ENCODE measurements around the gene LINGO1. TPM values are rescaled to one million over a fixed set of nuclear protein-coding genes. Genes with fewer than 3 reads are reported as not detected.
A peak's percentile ranks its signal among the peaks of the same experiment; 100 is the strongest.

Gene LINGO1
- total and polyA plus RNA-seq, 4 donors, result 0.33 to 5.1 (median 0.88) TPM

GRCh38 chr15:77568973-77569728 is 63.6 kb downstream of the LINGO1 start:
- WGBS, 2 donors, result 45 to 46% methylated on average over 24 of the region's 24 CpGs
- Histone ChIP-seq H3K4me3 (no peak overlapping the region), H3K4me1 (ENCODE audit: control insufficient read depth in 5 of 5, insufficient read depth in 5 of 5, low read length in 5 of 5) (peaks cover 0 to 39% (median 10%) of the 10 kb centered on the region in 5 donors), H3K27me3 (ENCODE audit: control insufficient read depth in 3 of 3, insufficient read depth in 3 of 3, low read length in 2 of 3) (no peaks in the 10 kb centered on the region), H3K9ac (ENCODE audit: insufficient read depth in 1 of 2, low read length in 2 of 2) (peak overlapping the region in 1 of 2 donors; percentile 50), H3K9me3 (ENCODE audit: control insufficient read depth in 4 of 4, insufficient read depth in 3 of 4, low read length in 3 of 4) (peaks cover 0 to 3% (median 0%) of the 10 kb centered on the region in 4 donors), H3K27ac (ENCODE audit: low read depth in 1 of 2, low read length in 1 of 2) (no peak overlapping the region), H3K36me3 (ENCODE audit: control insufficient read depth in 4 of 4, insufficient read depth in 4 of 4, low read length in 4 of 4) (no peaks in the 10 kb centered on the region)
- DNase-seq, result peak; percentile 65 to 76 (median 71)
- no peak for TF ChIP-seq CTCF (IDR thresholded peaks at IDR 0.05; ENCODE audit: control extremely low read depth, extremely low read depth)
- no peak for ATAC-seq (ENCODE audit: insufficient read depth, low FRiP score)

GRCh38 chr15:77568014-77568972 is 64.4 kb downstream of the LINGO1 start:
- no peak for TF ChIP-seq CTCF (IDR thresholded peaks at IDR 0.05; ENCODE audit: control extremely low read depth, extremely low read depth)
- Histone ChIP-seq H3K4me3 (no peak overlapping the region), H3K36me3 (ENCODE audit: control insufficient read depth in 4 of 4, insufficient read depth in 4 of 4, low read length in 4 of 4) (no peaks in the 10 kb centered on the region), H3K9me3 (ENCODE audit: control insufficient read depth in 4 of 4, insufficient read depth in 3 of 4, low read length in 3 of 4) (peaks cover 0 to 2% (median 0%) of the 10 kb centered on the region in 4 donors), H3K9ac (ENCODE audit: insufficient read depth in 1 of 2, low read length in 2 of 2) (no peak overlapping the region), H3K27me3 (ENCODE audit: control insufficient read depth in 3 of 3, insufficient read depth in 3 of 3, low read length in 2 of 3) (no peaks in the 10 kb centered on the region), H3K4me1 (ENCODE audit: control insufficient read depth in 5 of 5, insufficient read depth in 5 of 5, low read length in 5 of 5) (peaks cover 0 to 41% (median 10%) of the 10 kb centered on the region in 5 donors), H3K27ac (ENCODE audit: low read depth in 1 of 2, low read length in 1 of 2) (no peak overlapping the region)
- DNase-seq (peak; percentile 54 to 76 (median 63)), ATAC-seq (ENCODE audit: insufficient read depth, low FRiP score) (no peak)
- WGBS, 2 donors, result 92 to 94% methylated on average over 14 of the region's 14 CpGs

- H3K9me3 ChIP-seq (ENCODE audit: control insufficient read depth in 4 of 4, insufficient read depth in 3 of 4, low read length in 3 of 4), result no peaks in the 10 kb centered on the region
- no peak overlapping the region for H3K4me3 ChIP-seq
- no peak for ATAC-seq (ENCODE audit: insufficient read depth, low FRiP score)
- no peak overlapping the region for H3K27ac ChIP-seq (ENCODE audit: low read depth in 1 of 2, low read length in 1 of 2)
- no peak for DNase-seq
- no peak overlapping the region for H3K9ac ChIP-seq (ENCODE audit: insufficient read depth in 1 of 2, low read length in 2 of 2)
- H3K27me3 ChIP-seq (ENCODE audit: control insufficient read depth in 3 of 3, insufficient read depth in 3 of 3, low read length in 2 of 3), result no peaks in the 10 kb centered on the region
- H3K4me1 ChIP-seq (ENCODE audit: control insufficient read depth in 5 of 5, insufficient read depth in 5 of 5, low read length in 5 of 5), result peaks cover 0 to 41% (median 10%) of the 10 kb centered on the region in 5 donors
- TF ChIP-seq CTCF (IDR thresholded peaks at IDR 0.05; ENCODE audit: control extremely low read depth, extremely low read depth), result no peak
- no peaks in the 10 kb centered on the region for H3K36me3 ChIP-seq (ENCODE audit: control insufficient read depth in 4 of 4, insufficient read depth in 4 of 4, low read length in 4 of 4)
- WGBS, 2 donors, result 85 to 91% methylated on average over 10 of the region's 10 CpGs
Observed at GRCh38 chr15:77567202-77567601, 65.5 kb downstream of the LINGO1 start.
